G401 (cell line): ENCODE measurements around the gene ITGA6. TPM values are rescaled to one million over a fixed set of nuclear protein-coding genes. Genes with fewer than 3 reads are reported as not detected.

Experiments
- DNase-seq: peaks from one replicate; pipeline ENCODE4 v3.0.0-alpha.2; 2015; ENCODE audit warnings: low spot score
- in situ Hi-C: cut with HindIII; loops from 2 replicates; pipeline ENCODE4 v1.10.0; 2016; ENCODE audit warnings: low sequenced_read_pairs, mixed read lengths
- total RNA-seq: library from RNA; depleted of rRNA; stranded (reverse); fragments of >200 nt; shearing (Covaris generic); gene quantifications from 2 replicates; pipeline ENCODE4 v1.2.3, GENCODE V29; 2014

ITGA6 gene
- total RNA-seq, 1 experiment from 2014 or later: 9.3 TPM

DNA sequence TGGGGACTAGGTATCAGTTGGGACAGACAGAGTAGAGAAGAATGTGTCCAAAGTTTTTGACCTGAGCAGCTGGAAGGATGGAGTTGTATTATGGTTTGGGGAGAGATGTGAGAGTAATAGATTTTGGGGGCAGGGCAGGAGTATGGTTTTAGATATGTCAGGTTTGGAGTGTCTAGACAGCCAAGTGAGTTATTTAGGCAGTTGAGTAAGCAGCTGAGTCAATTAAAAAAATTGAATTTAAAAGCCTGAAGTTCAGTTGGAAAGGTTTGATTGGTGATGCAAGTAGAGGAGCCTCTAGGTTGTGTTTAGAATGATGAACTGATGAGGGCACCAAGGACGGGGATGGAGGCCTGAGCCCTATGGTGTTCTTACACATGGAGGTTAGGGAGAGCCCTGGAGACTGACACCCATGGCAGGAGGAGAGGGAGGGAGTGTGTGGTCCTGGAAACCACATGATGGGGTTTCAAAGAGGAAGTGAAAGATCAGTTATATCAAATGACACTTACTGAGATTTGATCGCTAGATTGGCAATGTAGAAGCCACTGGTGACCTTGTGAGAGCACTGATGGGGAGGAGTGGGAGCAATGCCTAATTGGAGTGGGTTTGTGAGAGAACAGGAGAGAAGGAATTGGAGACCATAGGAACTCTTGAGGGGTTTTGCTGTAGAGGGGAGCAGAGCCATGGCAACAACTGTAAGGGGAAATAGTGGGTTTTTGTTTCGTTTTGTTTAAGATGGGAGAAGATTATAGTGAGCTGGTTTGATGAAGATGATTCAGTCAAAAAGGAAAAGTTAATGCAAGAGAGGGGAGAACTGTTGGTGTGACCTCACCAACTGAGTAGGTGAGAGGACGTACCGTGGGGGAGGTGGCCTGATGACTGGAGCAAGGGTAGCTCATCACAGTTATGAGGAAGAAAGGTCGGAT lies 10.3 kb downstream of the ITGA6 start:
- DNase-seq: no peak
- in situ Hi-C loops: loop anchor here (10.0 kb wide), 1 partner anchor 263 kb away; no protein-coding TSS in a partner anchor

DNA sequence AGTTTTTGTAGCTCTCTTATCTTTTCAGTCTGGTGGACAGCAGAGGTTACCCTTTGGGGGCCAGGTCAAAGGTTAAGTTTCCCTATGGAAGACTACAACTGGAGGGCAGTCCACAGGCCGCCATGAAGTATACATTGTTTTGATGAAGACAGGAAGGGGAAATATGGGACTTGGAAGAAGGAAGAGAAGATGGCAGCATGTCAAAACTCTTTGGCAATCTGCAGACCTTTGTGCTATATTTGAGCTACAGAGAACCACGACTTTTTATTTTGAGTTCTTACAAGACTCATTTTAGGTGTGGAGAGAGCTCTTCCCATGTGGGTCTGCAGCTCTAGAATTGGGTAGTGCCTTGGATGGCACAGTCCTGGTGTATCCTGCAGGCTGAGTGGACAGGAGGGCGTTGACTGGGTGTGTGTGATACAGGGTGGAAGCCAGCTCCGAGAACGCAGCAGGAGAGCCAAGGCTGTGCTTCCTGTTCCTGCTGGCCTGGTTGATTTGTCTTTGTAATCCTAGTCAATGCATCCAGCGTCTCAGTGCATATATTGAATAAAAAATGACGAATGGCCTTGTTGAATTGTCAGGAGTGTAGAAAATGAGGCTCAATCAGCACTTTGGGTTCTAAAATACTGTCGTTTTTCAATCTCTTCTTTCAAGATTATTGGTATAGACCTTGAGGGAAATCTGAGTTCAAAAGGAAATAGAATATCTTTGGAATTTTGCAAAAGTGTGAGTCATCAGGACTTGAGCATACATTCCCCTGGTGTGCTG lies 11.5 kb downstream of the ITGA6 start:
- in situ Hi-C loops: loop anchor here (10.0 kb wide), 1 partner anchor 264 kb away; no protein-coding TSS in a partner anchor
- DNase-seq: no peak

GRCh38 chr2:172439509-172439860 lies 12.1 kb downstream of the ITGA6 start:
- in situ Hi-C loops: loop anchor here (10.0 kb wide), 1 partner anchor 265 kb away; no protein-coding TSS in a partner anchor
- no peak for DNase-seq

DNA sequence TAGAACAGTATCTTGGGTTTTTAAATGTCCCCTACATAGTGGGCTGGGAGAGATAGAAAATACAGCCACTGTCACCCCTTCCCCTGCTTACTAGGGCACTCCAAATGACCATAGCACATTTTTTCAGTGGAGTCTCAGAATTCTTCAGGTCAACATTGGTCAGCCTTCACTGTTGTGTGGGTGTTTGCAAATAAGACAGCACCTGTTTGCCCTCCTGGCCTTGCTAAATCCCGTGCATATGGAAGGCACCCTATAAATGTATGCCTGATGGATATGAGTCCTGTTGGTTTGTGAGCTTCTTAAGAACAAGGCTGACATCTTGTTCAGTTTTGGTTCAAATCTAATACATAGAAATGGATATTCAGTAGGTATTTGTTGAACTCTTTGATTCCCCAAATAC lies 12.5 kb downstream of the ITGA6 start:
- in situ Hi-C loops: loop anchor here (10.0 kb wide), 1 partner anchor 265 kb away; no protein-coding TSS in a partner anchor
- no peak for DNase-seq

- in situ Hi-C loops: no loop called here
- no peak for DNase-seq
These were observed 13.4 kb downstream of the ITGA6 start for GRCh38 chr2:172440795-172441194.

DNA sequence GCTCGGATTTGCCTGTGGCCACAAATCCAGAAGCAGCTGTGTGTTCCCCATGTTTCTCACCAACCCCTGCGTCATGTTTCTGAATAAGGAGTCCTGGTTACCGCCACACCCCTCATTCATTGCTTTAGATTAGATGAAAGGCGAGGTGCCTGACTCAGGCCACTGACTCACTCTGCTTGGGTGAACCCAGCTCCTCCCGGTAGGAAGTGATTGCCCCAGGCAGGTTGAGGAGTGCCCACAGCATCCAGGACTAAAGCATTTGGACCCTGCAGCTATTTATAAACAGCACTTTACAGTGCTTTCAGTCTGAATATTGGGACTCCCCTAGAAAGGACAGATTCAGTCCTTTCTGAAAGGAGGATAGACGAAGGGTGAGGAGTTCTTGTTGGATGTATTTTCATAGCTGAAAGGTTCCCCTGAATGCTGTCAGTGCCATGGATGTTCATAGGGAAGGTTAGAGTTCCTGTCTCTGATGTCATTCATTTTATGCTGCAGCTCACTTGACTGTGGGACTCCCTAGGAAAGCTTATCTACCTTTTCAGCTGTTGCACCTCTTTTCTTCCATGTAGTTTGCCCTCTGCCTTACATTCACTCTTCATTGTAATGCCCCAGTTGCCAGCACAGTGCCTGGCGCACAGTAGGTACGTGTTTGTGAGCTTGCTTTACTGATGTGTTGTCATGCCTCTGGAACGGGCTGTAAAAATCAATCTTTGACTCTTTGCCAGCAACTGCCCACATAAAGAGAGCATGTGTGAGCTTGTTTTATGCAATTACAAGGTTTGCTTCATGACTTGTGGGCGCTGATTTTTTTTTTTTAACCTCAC lies 14.9 kb downstream of the ITGA6 start:
- in situ Hi-C loops: no loop called here
- DNase-seq: no peak

- no peak for DNase-seq
- in situ Hi-C loops: no loop called here
These were observed 18.5 kb downstream of the ITGA6 start for GRCh38 chr2:172445851-172446250.

DNA sequence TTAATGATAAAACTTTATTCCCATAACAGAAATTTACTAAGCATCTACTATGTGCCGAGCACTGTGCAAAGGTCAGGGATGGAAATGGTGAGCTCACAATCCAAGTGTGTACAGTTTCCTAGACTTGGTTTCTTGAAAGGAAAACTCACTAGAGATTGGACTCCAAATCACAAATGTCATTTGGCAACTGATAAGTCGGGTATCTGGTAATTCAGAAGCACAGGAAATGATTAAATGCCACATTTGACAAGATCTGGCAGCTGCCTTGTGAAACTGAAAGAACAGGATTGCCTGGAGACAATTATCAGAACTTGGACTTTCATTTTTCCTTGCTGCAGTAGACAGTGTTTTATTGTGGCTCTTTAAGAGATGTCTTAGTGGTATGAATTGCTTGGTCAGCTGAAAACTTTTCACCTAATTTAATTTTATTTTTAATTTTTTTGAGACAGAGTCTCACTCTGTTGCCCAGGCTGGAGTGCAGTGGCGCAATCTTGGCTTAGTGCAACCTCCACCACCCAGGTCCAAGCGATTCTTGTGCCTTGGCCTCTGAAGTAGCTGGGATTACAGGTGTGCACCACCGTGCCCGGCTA lies 19.2 kb downstream of the ITGA6 start:
- DNase-seq: no peak
- in situ Hi-C loops: no loop called here

DNA sequence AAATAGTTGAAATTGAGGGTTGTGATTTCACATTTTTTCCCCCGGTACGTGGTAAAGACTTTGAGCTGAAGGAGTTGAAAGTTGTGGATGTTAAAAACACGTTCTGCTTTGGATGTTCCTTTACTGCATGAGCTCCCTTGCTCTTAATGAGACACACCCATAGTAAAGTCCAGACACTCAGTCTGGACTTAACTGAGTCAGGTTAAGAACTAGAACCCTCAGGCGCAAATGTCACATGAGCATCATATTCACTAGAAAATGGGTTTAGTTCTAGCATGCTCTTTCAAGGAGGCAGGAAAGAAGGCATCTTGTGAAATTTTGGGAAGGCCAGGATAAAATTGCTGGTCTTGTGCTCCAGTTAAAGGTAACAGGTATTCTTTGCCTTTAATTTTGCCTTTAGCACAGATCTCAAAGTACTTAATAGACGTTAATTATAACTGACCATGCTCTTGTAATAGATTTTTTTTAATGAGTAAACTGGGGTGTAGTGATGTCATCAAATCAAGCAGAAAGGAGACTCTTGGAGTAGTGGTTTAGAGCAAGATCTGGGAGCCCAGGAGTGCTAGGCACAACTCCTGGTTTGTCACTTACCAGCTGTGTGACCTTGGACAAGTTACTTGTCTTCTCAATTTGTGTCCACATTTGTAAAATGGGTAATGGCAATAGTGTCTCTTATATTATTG lies 20.6 kb downstream of the ITGA6 start:
- in situ Hi-C loops: no loop called here
- no peak for DNase-seq

DNA sequence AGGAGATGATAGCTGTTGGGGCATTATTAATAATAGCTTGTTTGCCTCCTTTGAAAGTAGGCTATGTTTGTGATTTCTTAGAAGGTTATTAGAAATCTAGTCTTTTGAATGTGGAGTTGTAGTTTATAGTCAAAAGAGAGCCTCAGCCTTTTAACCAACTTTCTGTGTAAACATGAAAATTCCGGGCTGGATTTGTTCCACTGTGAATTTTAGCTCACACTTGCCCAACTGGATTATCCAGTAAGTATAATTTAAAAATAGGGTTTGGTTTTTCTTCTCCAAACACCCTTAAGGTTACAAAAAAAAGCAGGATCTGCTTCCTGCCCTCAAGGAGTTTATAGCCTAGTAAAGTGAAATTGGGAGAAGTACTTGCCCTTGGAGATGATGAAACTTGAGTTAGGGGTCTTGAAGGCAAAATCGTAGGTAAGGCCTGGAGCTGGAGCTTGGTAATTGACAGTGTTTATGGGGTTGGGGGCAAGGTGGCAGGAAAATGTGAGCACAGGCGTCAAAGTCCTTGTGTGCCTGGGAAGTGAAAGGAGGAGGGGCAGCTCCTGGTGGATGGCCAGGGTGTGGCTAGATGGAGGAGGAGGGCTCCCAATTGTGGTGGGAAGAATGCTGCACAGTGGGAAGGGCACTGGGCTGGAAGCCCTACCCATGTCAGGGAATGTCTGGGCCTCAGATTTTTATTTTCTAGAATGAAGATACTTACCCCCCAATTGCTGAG lies 21.3 kb downstream of the ITGA6 start:
- DNase-seq: no peak
- in situ Hi-C loops: no loop called here

GRCh38 chr2:172449911-172450550 lies 22.6 kb downstream of the ITGA6 start:
- DNase-seq: no peak
- in situ Hi-C loops: no loop called here

DNA sequence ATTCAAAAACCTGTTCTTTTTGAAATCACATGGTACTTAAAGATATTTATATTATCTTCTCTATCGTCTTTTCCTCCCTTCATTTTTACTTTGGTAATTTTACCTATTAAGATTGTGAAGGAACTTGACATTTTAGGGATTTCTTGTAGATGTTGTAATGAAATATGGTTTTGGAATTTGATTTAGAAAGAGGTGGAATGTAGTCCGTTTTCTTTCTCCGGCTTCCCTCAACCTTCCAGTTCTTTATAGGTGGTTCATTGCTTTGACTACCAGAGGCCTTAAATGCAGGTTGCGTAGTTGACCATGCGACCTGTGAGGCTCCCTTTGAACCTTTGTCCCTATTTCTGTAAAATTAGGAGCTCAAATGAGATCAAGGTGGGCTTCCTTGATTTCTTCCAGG lies 24.5 kb downstream of the ITGA6 start:
- in situ Hi-C loops: no loop called here
- no peak for DNase-seq

GRCh38 chr2:172452845-172453244 lies 25.5 kb downstream of the ITGA6 start:
- in situ Hi-C loops: no loop called here

DNA sequence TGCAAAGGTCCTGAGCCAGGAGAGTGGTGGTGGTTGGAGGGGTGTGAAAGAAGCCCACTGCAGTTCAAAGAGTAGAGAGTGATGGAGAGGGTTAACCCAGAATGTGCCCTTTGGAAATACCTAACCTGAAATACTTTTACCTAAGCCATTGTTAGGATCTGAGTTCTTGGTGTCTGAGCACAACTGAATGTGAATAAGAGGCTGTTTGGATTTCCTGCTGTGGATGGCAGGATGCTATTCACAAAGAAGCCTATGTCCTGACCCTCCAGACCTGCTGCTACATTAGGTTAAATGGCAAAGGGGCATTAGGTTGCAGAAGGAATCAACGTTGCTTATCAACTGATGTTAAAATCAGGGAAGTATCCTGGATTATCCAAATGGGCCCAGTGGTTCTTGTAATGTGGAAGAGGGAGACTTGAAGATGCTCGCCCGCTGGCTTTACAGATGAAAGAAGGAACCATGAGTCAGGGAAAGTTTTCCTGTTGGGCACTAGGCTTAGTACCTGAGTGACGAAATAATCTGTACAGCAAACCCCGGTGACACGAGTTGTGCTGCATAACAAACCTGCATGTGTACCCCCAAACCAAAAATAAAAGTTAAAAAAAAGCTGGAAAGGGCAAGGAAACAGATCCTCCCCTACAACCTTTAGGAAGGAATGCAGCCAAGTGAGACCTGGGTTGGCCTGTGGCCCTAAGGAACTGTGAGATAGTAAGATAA lies 27.2 kb downstream of the ITGA6 start:
- DNase-seq: no peak
- in situ Hi-C loops: no loop called here

More at GRCh38 chr2:172452845-172453244, 25.5 kb downstream of the ITGA6 start:
- DNase-seq: no peak

DNA sequence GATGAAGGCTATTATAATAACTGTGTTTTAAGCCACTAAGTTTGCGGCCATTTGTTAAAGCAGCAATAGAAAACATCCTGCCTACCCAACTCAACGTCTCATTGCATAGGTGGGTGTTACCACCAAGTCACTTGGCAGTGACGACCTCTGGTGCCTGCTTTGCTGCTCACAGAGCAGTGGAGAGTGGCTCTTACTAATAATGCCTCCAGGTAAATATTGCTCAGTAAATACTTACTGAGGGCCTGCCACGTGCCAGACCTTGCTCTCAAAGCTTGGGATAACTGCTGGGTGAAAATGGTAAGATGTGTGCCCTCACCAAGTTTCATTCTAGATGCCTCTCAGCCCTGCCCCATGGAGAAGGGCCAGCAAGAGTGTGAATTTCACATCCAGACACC lies 27.7 kb downstream of the ITGA6 start:
- DNase-seq: no peak
- in situ Hi-C loops: no loop called here

GRCh38 chr2:172456002-172456401 lies 28.6 kb downstream of the ITGA6 start:
- DNase-seq: peak; percentile 16
- in situ Hi-C loops: no loop called here

DNA sequence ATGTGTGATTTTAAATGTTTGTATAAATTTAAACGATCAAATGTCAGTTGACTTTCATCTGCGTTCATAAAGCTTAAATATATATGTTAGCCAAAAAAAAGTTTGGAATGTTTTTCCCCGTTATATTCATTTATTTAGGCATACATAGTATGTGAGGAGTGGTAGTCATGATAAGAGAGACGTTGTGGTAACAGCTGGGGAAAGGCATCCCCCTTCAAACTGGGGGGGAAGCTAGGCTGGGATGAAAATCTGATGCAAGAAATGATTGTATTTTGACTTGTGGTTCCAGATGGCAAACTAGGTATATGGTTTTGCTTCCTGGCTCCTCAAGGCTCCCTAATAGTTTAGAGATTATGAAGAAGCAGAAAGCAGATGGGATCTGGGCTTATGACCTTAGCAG lies 30.1 kb downstream of the ITGA6 start:
- DNase-seq: no peak
- in situ Hi-C loops: no loop called here
